Right ventricle myocardium inferior (tissue), 1 donor: ENCODE results near the gene IL4R. TPM values are rescaled to one million over a fixed set of nuclear protein-coding genes. Genes with fewer than 3 reads are reported as not detected.

Experiments used
- ATAC-seq: fragments of 200-7000 bp; cut with Tn5 transposase; one replicate; pipeline ENCODE4 v1.9.1; 2020; ENCODE audit warnings: mild to moderate bottlenecking, moderate library complexity
- DNase-seq: peaks from one replicate; pipeline ENCODE4 v3.0.0; 2021; ENCODE audit errors: missing footprints
- intact Hi-C: fragments of 100-400 bp; cut with DNase I; formaldehyde crosslinking; loops from one replicate; pipeline ENCODE4 v1.11.0; 2022
- total RNA-seq: library from RNA; stranded (reverse); fragmentation: NEBNext Ultra II Directional; extraction: Animal tissue kit (Norgen Biotek cat#: 25700); gene quantifications from one replicate; pipeline ENCODE4 v1.2.1, GENCODE V29; 2021
- donor health status: DM: no; HTN: yes; CAD: no; lungs with severe emphysema.

The IL4R gene
- total RNA-seq, 1 donor from 2014 or later: 11.1 TPM

- intact Hi-C loops: loop anchor here (5.0 kb wide), 1 partner anchor 47 kb away; no protein-coding TSS in a partner anchor
- ATAC-seq (no peak), DNase-seq (no peak)
Measured at GRCh38 chr16:27364493-27365141, 50.8 kb downstream of the IL4R start.

DNA sequence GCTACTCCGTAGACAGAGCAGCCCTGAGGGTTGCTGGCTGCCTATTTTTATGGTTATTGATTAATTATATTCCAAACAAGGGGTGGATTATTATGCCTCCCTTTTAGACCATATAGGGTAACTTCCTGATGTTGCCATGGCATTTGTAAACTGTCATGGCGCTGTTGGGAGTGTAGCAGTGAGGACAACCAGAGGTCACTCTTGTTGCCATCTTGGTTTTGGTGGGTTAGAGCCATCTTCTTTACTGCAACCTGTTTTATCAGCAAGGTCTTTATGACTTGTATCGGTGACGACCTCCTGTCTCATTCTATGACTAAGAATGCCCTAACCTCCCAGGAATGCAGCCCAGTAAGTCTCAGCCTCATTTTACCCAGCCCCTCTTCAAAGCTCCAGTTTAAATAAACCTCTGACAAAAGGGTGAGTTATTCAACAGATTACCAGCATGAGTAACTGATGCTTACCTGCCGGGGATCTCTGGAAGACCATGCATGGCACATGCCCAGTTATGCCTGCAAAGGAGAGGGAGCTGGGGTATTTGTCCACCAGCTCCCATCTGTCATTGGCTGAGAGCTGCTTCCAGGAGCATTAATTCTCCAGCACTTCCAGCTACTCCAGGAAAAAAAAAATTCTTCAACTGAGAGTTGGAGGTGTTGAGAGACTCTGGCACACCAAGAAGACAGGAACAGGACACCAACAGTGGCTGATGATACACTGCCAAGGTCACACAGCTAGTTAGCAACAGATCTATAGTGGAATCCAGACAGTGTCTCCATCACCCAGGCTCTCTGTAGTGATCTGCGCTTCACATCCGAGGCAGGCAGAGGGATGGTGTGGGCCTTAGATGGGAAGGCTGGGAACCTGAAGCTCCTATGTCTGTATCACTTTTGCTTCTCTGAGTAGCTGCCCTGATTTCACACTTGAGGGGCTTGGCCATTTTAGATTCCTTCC, 51.6 kb downstream of the IL4R start:
- intact Hi-C loops: loop anchor here (5.0 kb wide), 1 partner anchor 48 kb away; no protein-coding TSS in a partner anchor
- ATAC-seq: no peak
- DNase-seq: no peak

DNA sequence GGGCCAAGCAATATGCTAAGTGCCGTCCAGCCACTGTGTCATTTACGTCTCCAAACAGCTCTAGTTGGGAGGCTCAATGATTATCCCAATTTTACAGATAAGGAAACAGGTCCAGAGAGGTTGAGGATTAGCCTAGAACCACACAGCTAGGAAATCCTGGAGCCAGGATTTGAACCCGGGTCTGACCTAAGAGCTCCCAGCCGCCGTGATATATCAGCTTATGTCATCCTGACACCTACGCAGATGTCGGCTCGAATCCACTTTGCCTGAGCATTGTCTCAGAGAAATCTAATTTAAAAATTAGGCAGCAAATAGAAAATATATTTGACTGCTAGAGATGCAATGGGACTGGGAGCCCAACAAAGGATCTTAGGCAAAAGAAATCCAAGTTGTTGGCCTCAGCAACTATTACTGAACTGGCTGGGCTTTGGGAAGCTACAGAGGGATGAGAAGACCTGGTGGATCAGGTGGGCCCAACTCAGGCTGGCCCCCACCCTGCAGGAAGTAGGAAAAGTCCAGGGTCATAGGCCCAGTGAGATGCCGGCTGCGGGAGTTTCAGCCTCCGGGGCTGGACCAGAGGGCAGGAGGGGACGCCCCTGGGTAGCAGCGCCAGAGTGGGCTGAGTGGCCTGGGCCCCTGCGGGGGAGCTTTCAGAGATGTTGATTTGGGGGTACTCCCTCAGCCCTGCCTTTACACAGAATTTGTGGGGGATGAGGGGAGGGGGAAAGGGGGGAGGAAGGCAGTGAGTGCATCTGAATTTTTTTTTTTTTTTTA, 53.1 kb downstream of the IL4R start:
- ATAC-seq (no peak), DNase-seq (no peak)
- intact Hi-C loops: loop anchor here (5.0 kb wide), 1 partner anchor 50 kb away; no protein-coding TSS in a partner anchor

DNA sequence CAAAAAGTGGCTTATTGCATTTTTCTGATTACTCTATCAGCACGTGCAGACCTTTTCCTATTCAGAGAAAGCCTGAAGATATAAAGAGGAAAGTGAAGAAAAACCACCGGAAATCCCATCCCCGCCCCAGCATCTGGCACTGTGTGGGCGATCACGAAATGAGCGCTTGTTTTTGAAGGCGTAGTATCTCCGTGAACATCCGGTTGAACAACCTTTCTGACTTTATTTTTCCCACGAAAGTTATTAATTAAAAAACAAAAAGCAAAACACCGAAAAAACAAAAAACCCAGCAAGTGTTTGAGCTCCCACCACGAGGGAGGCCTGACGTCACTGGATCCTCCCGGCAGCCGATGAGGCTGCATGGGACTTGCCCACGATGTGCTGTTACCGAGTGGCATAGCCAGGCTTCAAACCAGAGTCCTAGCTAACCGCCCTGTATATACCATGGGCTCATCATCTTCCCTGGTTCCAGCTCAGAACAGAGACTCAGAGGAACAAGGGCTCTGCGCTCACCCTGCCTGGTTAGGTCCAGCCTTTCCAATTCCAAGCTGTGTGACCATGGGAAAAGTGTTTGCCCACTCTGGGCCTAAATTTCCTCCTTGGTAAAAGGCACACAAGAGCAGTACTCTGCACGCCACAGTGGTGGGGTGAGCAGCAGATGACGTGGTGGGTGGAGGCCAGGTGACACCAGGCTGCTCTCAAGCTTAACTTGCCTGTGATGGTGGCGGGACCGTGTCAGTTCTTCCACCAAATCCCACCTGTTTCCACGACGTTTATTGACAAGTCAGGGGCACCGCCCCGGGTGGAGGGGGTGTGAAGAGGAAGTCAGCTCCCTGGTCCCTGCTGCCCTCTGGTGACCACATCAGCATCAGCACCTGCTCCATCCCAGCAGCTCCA, 53.9 kb downstream of the IL4R start:
- ATAC-seq: peak; percentile 85
- intact Hi-C loops: loop anchor here (2.0 to 5.0 kb wide), 4 partner anchors 50 to 187 kb away; no protein-coding TSS in a partner anchor
- DNase-seq: peak; percentile 91

DNA sequence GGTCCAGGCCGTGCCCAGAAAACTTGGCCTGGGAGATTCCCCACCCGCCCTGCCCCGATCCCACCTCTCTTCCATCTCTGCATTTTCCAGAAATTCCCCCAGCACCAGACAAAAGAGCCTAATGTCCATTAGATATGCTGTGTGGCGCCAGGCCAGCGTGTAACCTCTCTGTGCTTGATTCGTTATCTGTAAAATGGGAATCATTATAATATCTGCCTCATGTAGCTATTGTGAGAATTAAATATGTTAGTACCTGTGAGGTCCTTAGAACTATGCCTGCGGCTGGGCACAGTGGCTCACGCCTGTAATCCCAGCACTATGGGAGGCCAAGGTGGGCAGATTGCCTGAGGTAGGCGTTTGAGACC, 54.6 kb downstream of the IL4R start:
- no peak for DNase-seq
- ATAC-seq: no peak
- intact Hi-C loops: loop anchor here (2.0 to 5.0 kb wide), 4 partner anchors 51 to 188 kb away; no protein-coding TSS in a partner anchor

DNA sequence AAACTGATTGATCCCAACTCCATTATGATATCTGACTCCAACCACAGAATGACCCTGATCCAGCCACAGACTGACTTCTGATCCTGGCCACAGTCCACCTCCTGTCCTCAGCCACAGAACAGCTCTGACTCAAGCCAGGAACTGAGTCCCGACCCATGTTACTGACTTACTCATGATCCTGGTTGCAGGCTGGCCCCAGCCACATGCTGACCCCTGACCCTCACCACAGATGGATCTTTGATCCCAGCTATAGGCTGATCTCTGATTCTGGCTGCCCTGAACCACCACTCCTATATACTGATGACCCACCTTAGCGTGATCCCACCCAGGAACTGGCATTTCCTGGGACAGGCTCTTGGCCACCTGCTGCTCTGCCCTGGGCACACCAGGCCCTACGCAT, 56.0 kb downstream of the IL4R start:
- DNase-seq (no peak), ATAC-seq (no peak)
- intact Hi-C loops: loop anchor here (2.0 to 5.0 kb wide), 4 partner anchors 53 to 189 kb away; no protein-coding TSS in a partner anchor

GRCh38 chr16:27370318-27370717, 56.5 kb downstream of the IL4R start:
- intact Hi-C loops: no loop called here
- ATAC-seq: no peak
- DNase-seq: no peak

DNA sequence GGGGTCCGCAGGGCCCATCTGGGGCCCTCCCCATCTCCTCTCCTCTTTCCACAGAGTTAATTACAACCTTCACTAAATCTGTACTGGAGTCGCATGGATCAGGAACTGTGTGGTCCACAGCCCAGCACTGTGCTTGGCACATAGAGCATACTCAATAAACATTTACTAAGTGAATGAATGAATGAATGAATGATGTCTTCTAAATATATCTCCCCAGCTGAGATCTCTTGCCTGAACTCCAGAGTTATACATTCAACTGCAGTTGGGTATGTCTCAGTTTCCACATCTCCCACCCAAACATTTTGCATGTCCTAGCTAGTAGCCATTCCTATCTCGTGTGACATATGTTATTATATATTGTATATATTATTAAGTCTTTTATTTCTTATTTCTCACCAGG, 59.5 kb downstream of the IL4R start:
- intact Hi-C loops: no loop called here
- no peak for ATAC-seq
- no peak for DNase-seq

DNA sequence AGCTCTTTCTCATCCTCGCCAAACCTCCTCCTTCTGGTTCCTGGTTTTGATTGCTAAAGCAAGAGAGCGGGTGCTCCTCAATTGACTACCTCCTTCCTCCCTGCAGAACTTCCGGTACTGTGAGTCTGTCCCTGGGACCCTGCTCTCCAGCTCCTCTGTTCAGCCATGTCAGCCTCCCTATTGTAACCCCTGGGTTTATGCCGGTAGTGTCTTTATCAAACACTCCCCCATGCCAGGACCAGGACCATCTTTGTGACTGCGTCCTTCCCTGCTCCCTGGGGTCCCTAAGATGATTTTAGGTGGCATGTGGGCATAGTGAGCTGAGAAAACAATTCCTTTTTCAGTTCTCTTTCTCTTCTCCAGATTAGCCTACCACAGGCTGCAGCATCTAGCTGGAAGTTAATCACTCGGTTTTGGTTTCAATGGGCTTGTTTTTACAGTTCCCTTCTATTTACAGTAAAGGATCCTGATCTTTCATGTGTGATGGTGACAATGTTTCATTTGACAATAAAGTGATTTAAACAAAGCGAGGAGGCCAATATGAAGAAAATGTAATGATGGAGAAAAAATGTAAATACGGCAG, 60.5 kb downstream of the IL4R start:
- ATAC-seq: peak; percentile 29

DNA sequence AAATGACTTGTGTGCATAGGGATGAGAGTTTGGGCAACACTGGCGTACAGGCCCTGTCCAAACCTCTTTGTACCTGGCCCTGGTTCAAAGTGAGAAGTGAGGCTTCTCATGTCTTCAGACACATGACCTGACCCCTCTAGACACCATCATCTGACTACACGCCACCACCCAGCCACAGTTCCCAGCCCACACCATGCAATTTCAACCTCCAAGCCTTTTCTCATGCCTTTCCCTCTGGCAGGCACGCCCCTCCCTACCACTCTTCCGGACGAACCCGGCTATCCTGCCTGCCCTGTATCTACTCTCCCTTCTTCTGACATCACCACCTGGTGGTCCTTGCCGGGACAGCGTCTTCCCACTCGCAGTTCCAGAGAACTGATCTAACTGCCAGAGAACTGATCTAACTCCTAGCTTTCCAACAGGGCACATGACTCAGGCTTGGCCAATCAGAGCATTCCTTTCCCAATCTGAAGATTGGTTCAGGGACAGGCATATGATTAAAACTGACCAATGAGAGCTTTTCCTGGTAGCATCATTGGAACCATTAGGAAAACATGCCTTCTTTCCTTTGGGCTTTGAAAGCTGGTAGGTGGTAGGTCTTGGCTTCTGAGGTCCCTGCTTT, 61.1 kb downstream of the IL4R start:
- peak; percentile 77 for ATAC-seq
- intact Hi-C loops: no loop called here
- peak; percentile 78 for DNase-seq

More for the DNA sequence above, 60.5 kb downstream of the IL4R start:
- DNase-seq: no peak
- intact Hi-C loops: no loop called here

DNA sequence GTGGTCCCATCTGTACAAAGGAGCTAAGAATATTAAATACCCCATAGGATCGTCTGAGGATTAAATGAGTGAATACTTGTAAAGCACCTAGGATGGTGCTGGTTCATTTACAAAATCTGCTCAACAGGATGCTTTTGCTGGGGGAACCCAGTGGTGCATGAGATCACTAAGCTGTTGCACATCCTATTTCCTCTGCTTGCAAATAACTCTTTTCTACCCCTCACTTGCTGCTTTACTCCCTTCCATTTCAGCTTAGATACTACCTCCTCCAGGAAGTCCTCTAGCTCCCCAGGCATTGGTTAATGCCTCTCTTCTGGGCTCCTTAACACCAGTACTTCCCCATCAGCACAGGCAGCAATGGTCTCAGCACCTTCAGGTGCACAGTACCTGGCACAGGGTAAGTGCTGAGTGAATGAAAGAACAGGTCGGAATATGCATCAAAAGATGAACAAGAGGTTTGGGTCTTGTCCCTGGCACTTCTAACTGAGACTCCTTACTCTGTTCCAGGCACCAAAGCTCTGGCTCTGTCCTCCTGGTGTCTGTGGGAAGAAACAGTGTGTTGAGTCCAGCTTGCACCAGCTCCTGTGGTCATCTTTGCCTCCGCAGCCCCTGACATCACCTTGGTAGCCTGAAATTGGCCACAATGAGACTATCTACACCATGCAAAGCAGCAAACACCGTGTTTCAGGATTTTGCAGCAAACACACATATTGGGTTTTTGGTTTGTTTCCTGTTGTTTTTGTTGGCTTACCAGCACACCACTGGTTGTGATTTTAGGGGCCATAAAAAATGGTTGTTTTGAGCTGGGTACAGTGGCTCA, 64.1 kb downstream of the IL4R start:
- intact Hi-C loops: no loop called here
- no peak for DNase-seq
- no peak for ATAC-seq

GRCh38 chr16:27378871-27379481, 65.2 kb downstream of the IL4R start:
- DNase-seq (no peak), ATAC-seq (no peak)
- intact Hi-C loops: no loop called here

DNA sequence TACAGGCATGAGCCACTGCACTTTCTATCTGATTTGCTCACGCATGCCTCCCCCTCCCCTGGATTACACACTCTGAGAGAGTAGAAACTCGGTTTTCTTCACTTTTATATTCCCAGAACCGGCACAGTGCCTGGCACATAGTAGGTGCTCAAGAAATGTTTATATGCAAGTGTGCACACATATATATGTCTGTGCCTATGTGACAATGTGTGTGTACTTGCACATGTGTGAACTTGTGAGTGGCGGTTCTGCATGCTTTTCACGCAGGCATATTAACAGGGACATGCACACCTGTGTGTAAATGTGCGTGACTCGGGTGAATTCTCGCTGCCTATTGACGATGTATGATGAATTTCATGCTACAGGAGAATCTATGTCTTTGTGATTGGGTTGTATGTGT, 66.1 kb downstream of the IL4R start:
- no peak for ATAC-seq
- no peak for DNase-seq
- intact Hi-C loops: no loop called here

DNA sequence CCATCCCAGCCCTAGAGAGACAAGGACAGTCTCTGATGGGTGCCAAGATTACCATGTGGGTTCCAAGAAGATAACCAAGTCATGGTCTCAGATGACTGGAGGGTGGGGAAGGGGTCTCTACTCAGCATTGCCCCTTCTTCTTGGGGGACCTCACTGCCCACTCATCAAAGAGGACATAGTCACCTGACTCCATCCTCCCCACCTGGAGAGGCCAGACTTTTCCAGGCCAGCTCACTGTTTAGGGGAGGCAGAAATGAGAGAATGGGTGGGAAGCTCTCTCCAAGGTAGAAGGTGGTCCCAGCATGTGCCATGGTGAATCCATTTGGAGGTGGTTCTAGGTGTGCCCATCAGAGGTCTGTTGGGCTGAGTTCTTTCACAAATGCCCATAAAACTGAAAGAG, 67.5 kb downstream of the IL4R start:
- intact Hi-C loops: no loop called here
- ATAC-seq (no peak), DNase-seq (no peak)

DNA sequence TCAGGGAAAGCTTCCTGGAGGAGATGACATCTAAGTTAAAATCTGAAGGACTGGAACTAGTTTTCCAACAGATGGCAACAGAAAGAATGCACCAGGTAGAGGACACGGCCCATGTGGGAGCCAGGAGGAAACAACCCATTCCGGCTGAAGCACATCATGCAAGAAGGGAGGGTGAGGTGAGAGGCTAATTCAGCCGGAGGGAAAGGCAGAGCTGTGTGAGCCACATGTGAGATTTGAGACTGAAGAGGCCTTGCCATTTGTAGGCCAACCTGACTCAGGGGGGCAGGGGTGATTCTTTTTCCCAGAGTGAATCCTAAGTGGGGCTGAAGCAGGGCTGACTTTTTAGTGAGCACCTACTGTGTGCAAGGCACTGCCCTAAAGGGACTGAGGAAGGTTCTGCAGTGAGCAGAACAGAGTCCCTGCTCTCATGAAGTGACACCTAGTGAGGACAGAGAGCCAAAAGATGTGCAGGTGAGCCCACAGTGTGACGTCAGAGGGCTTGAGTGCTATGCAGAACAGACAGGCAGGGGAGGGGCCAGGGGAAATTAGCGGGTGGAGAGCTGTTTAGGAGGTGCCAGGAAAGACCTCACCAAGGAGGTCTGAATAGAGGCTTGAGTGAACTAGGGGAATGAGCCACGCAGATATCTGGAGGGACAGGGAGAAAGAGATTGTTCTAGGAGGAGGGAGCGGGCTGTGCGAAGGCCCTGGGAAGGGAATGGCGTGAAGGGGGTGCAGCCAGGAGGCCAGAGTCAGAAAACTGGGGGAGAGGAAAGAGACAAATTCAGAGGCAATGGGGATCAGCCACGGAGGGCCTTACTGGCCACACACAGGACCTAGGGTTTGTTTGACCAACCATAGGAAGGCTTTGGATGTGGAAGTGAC, 68.4 kb downstream of the IL4R start:
- DNase-seq (no peak), ATAC-seq (no peak)
- intact Hi-C loops: no loop called here
